HL-60 (cell line): ENCODE data around the gene COL23A1.
"Not testable (repeated sequence)": the region's sequence is repeated elsewhere in the genome, so short reads cannot be mapped to it uniquely, and the experiment has no call there.

Source experiments
- DNase-seq, 2 experiments: peaks; one replicate each; pipeline ENCODE4 v3.0.0-alpha.2; 2010 to 2020; ENCODE audit warnings: low read depth in 1 of 2, low spot score in 1 of 2
- H3K27ac ChIP-seq: fragments of 250-450 bp; sonication (Bioruptor Pico); replicated peaks from 2 replicates; pipeline ENCODE4 v1.5.1; 2020; ENCODE audit warnings: mild to moderate bottlenecking, moderate library complexity
- H3K27me3 ChIP-seq: fragments of 250-450 bp; sonication (Bioruptor Pico); 2 replicates; pipeline ENCODE4 v1.5.1; 2021; ENCODE audit warnings: mild to moderate bottlenecking, moderate library complexity; ENCODE audit not compliant: insufficient read depth, poor library complexity, severe bottlenecking
- H3K4me3 ChIP-seq: replicated peaks from 2 replicates; pipeline ENCODE4 v1.5.1; 2011; ENCODE audit warnings: mild to moderate bottlenecking, control low read depth, low read length; ENCODE audit not compliant: insufficient read depth
- GABPA ChIP-seq: IDR thresholded peaks from 2 replicates; pipeline ENCODE4 v1.6.1; 2012; ENCODE audit warnings: low read depth
- POLR2AphosphoS5 ChIP-seq: IDR thresholded peaks from 2 replicates; pipeline ENCODE4 v1.6.1; 2012; ENCODE audit warnings: low read depth
- SPI1 ChIP-seq: IDR thresholded peaks from 2 replicates; pipeline ENCODE4 v1.6.1; 2012; ENCODE audit warnings: low read depth, mild to moderate bottlenecking, borderline replicate concordance
- TF ChIP-seq, protein P1 (sequence below): IDR thresholded peaks from one replicate; pipeline ENCODE4 v1.5.1; 2011; ENCODE audit warnings: low read length, control low read depth, inconsistent platforms; ENCODE audit not compliant: insufficient read depth
- TF ChIP-seq, protein P2 (sequence below): IDR thresholded peaks from 2 replicates; pipeline ENCODE4 v1.6.1; 2012; ENCODE audit warnings: low read depth; ENCODE audit not compliant: insufficient replicate concordance

Gene COL23A1

DNA sequence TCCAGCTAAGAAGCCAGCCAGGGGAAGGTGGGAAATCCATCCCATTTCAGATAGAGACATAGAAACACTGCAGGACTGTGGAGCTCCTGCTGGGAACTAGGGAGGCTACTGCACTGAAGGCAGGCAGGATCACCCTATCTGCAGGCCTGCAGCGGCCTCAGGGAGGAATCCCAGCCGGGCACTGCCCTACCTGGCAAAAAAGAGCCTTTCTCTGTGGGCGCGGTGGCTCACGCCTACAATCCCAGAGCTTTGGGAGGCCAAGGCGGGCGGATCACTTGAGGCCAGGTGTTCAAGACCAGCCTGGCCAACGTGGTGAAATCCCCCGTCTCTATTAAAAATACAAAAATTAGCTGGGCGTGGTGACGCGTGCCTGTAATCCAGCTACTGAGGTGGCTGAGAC is 286.2 kb downstream of the COL23A1 start:
- TF ChIP-seq POLR2AphosphoS5 (no peak), SPI1 (no peak), GABPA (no peak)
- TF ChIP-seq, protein P1, sequence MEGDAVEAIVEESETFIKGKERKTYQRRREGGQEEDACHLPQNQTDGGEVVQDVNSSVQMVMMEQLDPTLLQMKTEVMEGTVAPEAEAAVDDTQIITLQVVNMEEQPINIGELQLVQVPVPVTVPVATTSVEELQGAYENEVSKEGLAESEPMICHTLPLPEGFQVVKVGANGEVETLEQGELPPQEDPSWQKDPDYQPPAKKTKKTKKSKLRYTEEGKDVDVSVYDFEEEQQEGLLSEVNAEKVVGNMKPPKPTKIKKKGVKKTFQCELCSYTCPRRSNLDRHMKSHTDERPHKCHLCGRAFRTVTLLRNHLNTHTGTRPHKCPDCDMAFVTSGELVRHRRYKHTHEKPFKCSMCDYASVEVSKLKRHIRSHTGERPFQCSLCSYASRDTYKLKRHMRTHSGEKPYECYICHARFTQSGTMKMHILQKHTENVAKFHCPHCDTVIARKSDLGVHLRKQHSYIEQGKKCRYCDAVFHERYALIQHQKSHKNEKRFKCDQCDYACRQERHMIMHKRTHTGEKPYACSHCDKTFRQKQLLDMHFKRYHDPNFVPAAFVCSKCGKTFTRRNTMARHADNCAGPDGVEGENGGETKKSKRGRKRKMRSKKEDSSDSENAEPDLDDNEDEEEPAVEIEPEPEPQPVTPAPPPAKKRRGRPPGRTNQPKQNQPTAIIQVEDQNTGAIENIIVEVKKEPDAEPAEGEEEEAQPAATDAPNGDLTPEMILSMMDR = no peak
- TF ChIP-seq, protein P2, sequence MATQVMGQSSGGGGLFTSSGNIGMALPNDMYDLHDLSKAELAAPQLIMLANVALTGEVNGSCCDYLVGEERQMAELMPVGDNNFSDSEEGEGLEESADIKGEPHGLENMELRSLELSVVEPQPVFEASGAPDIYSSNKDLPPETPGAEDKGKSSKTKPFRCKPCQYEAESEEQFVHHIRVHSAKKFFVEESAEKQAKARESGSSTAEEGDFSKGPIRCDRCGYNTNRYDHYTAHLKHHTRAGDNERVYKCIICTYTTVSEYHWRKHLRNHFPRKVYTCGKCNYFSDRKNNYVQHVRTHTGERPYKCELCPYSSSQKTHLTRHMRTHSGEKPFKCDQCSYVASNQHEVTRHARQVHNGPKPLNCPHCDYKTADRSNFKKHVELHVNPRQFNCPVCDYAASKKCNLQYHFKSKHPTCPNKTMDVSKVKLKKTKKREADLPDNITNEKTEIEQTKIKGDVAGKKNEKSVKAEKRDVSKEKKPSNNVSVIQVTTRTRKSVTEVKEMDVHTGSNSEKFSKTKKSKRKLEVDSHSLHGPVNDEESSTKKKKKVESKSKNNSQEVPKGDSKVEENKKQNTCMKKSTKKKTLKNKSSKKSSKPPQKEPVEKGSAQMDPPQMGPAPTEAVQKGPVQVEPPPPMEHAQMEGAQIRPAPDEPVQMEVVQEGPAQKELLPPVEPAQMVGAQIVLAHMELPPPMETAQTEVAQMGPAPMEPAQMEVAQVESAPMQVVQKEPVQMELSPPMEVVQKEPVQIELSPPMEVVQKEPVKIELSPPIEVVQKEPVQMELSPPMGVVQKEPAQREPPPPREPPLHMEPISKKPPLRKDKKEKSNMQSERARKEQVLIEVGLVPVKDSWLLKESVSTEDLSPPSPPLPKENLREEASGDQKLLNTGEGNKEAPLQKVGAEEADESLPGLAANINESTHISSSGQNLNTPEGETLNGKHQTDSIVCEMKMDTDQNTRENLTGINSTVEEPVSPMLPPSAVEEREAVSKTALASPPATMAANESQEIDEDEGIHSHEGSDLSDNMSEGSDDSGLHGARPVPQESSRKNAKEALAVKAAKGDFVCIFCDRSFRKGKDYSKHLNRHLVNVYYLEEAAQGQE = no peak

DNA sequence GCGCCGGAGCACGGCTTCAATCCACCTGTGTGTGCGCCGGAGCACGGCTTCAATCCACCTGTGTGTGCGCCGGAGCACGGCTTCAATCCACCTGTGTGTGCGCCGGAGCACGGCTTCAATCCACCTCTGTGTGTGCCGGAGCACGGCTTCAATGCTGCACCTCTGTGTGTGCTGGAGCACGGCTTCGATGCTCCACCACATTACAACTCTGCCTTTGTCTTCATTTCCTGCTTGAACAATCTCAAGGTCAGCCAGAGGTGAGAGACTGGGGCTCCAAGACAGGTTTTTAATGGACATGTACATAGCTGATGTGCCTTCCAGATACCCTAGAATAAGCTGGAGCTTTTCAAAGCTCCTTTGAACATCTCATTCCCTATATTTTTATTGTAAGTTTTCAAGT is 287.9 kb downstream of the COL23A1 start:
- H3K27ac ChIP-seq, DNase-seq, H3K4me3 ChIP-seq, H3K27me3 ChIP-seq: not testable (repeated sequence)

More for the DNA sequence above, 286.2 kb downstream of the COL23A1 start:
- no peak overlapping the region for H3K4me3 ChIP-seq
- H3K27ac ChIP-seq = no peak overlapping the region
- no peaks in the 10 kb centered on the region for H3K27me3 ChIP-seq
- DNase-seq = no peak

DNA sequence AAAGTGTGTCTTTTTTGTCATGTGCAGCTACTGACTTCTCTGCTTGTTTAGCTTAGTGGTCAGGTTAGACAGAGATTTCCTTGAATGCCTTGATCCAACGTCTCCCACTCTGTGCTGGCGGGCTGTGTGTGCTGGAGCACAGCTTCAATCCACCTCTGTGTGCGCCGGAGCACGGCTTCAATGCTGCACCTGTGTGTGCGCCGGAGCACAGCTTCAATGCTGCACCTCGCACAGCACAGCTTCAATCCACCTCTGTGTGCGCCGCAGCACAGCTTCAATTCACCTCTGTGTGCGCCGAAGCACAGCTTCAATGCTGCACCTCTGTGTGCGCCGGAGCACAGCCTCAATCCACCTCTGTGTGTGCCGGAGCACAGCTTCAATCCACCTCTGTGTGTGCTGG is 288.6 kb downstream of the COL23A1 start:
- TF ChIP-seq POLR2AphosphoS5 = no peak
- TF ChIP-seq, protein P2 = no peak
- TF ChIP-seq, protein P1 = no peak
- TF ChIP-seq GABPA = no peak
- TF ChIP-seq SPI1 = no peak

DNA sequence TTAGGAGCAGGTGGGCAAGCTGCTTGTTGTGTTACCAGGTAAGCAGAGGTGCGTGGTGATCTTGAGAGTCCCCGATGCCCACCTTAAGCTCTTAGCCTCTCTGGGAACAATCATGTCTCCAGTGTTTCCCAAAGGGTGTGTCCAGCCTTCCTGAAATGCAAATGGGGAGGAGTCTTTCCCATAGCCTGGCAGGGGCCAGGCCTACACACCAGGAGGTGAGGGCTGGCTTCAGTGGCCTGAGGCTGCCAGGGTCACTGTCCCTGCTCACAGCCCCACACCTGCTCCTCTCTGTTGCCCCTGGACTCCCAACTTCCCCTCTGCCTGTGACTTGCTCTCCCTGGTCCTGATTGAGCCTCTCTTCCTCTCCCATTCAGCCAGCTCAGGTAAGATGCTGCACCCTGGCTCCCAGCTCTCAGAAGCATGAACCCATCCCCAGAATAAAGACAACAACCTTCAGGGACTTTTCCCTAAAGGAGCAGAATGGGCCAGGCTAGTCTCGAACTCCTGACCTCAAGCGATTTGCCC is 291.8 kb downstream of the COL23A1 start:
- TF ChIP-seq, protein P1 = no peak
- TF ChIP-seq POLR2AphosphoS5 (no peak), GABPA (no peak), SPI1 (no peak)
- TF ChIP-seq, protein P2 = no peak
- Histone ChIP-seq H3K4me3 (no peak overlapping the region), H3K27me3 (no peaks in the 10 kb centered on the region), H3K27ac (no peak overlapping the region)
- no peak for DNase-seq

More for the DNA sequence above, 288.6 kb downstream of the COL23A1 start:
- Histone ChIP-seq H3K27me3 (no peaks in the 10 kb centered on the region), H3K27ac (no peak overlapping the region), H3K4me3 (no peak overlapping the region)
- DNase-seq = no peak
